DND-41 (cell line): ENCODE results near the gene ZNF501.

ENCODE experiments used
- EZH2 ChIP-seq: IDR thresholded peaks from 3 replicates; pipeline ENCODE4 v1.6.1; 2012; ENCODE audit warnings: borderline replicate concordance, low read depth, mild to moderate bottlenecking, moderate library complexity, low read length, inconsistent platforms; ENCODE audit not compliant: severe bottlenecking
- TF ChIP-seq, protein P1 (sequence below): IDR thresholded peaks from 2 replicates; pipeline ENCODE4 v1.5.1; 2012; ENCODE audit warnings: borderline replicate concordance, low read length, moderate library complexity, mild to moderate bottlenecking; ENCODE audit not compliant: poor library complexity, severe bottlenecking; ENCODE audit errors: extremely low read depth

DNA sequence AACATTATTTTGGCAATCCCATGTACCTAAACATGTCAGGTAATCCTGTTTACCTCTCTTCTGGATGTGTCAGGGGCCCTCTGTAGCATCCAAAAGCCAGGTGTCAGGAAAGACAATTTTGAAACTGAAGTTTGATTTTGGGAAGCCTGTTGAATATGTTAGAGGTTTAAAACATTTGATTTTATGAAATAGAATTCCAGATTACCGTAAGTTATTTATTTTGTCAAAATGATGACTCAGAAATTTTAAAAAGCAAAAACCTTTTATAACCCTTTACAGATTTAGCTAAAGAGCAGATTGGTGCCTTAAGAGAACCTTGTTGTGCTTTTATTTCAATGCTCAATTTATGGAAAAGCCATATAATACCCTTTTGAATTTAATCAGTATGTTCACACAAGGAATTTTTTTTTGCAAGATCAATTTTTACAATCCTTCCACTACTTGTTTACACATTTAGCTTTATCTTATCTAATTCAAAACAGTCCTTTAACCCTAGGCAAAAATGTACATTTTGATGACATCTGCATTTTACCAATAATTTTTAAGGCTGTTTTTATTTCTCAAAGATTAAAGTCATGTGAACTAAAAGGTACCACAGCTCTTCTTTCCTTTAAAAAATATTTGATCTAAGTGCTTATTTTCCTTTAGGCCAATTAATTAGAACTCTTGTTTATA lies 42.1 kb downstream of the ZNF501 start:
- TF ChIP-seq, protein P1, sequence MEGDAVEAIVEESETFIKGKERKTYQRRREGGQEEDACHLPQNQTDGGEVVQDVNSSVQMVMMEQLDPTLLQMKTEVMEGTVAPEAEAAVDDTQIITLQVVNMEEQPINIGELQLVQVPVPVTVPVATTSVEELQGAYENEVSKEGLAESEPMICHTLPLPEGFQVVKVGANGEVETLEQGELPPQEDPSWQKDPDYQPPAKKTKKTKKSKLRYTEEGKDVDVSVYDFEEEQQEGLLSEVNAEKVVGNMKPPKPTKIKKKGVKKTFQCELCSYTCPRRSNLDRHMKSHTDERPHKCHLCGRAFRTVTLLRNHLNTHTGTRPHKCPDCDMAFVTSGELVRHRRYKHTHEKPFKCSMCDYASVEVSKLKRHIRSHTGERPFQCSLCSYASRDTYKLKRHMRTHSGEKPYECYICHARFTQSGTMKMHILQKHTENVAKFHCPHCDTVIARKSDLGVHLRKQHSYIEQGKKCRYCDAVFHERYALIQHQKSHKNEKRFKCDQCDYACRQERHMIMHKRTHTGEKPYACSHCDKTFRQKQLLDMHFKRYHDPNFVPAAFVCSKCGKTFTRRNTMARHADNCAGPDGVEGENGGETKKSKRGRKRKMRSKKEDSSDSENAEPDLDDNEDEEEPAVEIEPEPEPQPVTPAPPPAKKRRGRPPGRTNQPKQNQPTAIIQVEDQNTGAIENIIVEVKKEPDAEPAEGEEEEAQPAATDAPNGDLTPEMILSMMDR: no peak
- TF ChIP-seq EZH2: no peak
